MM.1S (cell line): ENCODE measurements around the gene RNF144B.

ENCODE experiments used
- DNase-seq: peaks from one replicate; pipeline ENCODE4 v3.0.0-alpha.2; 2015
- H2AFZ ChIP-seq: fragments of 300-600 bp; sonication (generic); 2 replicates; pipeline ENCODE4 v1.6.0; 2016; ENCODE audit warnings: antibody characterized with exemption, low read length
- H3F3A ChIP-seq: fragments of 300-600 bp; sonication (generic); 2 replicates; pipeline ENCODE4 v1.6.1; 2016; ENCODE audit warnings: mild to moderate bottlenecking, antibody characterized with exemption, low read length, moderate library complexity, mixed read lengths; ENCODE audit not compliant: insufficient read depth
- H3K27ac ChIP-seq: fragments of 300-600 bp; sonication (generic); 2 replicates; pipeline ENCODE4 v1.5.1; 2016; ENCODE audit warnings: mild to moderate bottlenecking, low read length
- H3K27me3 ChIP-seq: fragments of 300-600 bp; sonication (generic); replicated peaks from 2 replicates; pipeline ENCODE4 v1.6.0; 2016; ENCODE audit warnings: low read length; ENCODE audit not compliant: insufficient read depth
- H3K36me3 ChIP-seq: fragments of 300-600 bp; sonication (generic); replicated peaks from 2 replicates; pipeline ENCODE4 v1.6.1; 2016; ENCODE audit warnings: mild to moderate bottlenecking, low read length, mixed read lengths; ENCODE audit not compliant: insufficient read depth
- H3K4me1 ChIP-seq: fragments of 300-600 bp; sonication (generic); 2 replicates; pipeline ENCODE4 v1.6.1; 2016; ENCODE audit warnings: low read length, mixed read lengths
- H3K4me2 ChIP-seq: fragments of 300-600 bp; sonication (generic); 2 replicates; pipeline ENCODE4 v1.6.0; 2016; ENCODE audit warnings: low read depth, low read length
- H3K4me3 ChIP-seq: fragments of 300-600 bp; sonication (generic); 2 replicates; pipeline ENCODE4 v1.5.1; 2016; ENCODE audit warnings: low read length, mixed read lengths
- H3K79me2 ChIP-seq: fragments of 300-600 bp; sonication (generic); 2 replicates; pipeline ENCODE4 v1.6.1; 2016; ENCODE audit warnings: mixed run types, low read length, mixed read lengths
- H3K9ac ChIP-seq: fragments of 300-600 bp; sonication (generic); 2 replicates; pipeline ENCODE4 v1.6.1; 2016; ENCODE audit warnings: low read length, mixed read lengths
- H3K9me2 ChIP-seq: fragments of 300-600 bp; sonication (generic); replicated peaks from 2 replicates; pipeline ENCODE4 v1.6.1; 2016; ENCODE audit warnings: mild to moderate bottlenecking, low read length, mixed read lengths; ENCODE audit not compliant: insufficient read depth
- H3K9me3 ChIP-seq: fragments of 300-600 bp; sonication (generic); replicated peaks from 2 replicates; pipeline ENCODE4 v1.6.1; 2016; ENCODE audit warnings: mild to moderate bottlenecking, low read length, mixed read lengths; ENCODE audit not compliant: insufficient read depth
- H4K20me1 ChIP-seq: fragments of 300-600 bp; sonication (generic); 2 replicates; pipeline ENCODE4 v1.6.1; 2016; ENCODE audit warnings: mild to moderate bottlenecking, low read length, moderate library complexity, mixed read lengths; ENCODE audit not compliant: insufficient read depth
- EZH2 ChIP-seq: fragments of 300-600 bp; sonication (generic); optimal IDR thresholded peaks from 2 replicates; pipeline ENCODE3; 2017; ENCODE audit warnings: low read depth, mild to moderate bottlenecking, antibody characterized with exemption, low read length, mixed read lengths
- EZH2phosphoT487 ChIP-seq: fragments of 300-600 bp; sonication (generic); IDR thresholded peaks from 2 replicates; pipeline ENCODE4 v1.6.1; 2018; ENCODE audit warnings: antibody characterized with exemption, low read length
- TF ChIP-seq, protein P1 (sequence below): fragments of 300-600 bp; sonication (generic); IDR thresholded peaks from 2 replicates; pipeline ENCODE4 v1.5.1; 2016; ENCODE audit warnings: antibody characterized with exemption, low read length, mixed read lengths

Gene RNF144B

DNA sequence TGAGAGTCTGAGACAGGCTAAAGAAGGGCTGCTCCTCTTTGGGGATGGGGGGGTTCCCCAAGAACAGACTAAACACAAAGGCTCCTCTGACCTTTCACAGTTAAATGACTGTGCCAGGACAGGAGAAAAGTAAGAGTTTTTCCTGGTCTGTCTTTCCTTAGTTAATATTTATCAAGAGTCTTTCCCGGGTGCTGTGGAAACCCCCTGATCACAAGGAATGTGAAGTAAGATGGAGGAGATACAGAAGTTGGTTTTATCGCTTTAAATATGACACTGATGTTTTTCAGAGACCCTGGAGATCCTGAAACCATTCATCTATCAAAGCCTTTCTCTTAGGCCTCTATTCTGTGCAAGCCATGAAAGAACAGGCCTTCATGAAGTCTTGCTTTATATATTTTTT is 105.8 kb downstream of the RNF144B start:
- Histone ChIP-seq H3K9me2 (no peaks in the 10 kb centered on the region), H4K20me1 (no peaks in the 10 kb centered on the region), H3K4me2 (no peak overlapping the region), H3F3A (no peaks in the 10 kb centered on the region), H3K36me3 (no peaks in the 10 kb centered on the region), H3K79me2 (no peaks in the 10 kb centered on the region), H3K9ac (no peak overlapping the region), H3K4me1 (no peaks in the 10 kb centered on the region), H2AFZ (no peak overlapping the region), H3K4me3 (no peak overlapping the region), H3K27ac (no peak overlapping the region), H3K9me3 (no peaks in the 10 kb centered on the region), H3K27me3 (no peaks in the 10 kb centered on the region)
- TF ChIP-seq EZH2 (no peak), EZH2phosphoT487 (no peak)
- TF ChIP-seq, protein P1, sequence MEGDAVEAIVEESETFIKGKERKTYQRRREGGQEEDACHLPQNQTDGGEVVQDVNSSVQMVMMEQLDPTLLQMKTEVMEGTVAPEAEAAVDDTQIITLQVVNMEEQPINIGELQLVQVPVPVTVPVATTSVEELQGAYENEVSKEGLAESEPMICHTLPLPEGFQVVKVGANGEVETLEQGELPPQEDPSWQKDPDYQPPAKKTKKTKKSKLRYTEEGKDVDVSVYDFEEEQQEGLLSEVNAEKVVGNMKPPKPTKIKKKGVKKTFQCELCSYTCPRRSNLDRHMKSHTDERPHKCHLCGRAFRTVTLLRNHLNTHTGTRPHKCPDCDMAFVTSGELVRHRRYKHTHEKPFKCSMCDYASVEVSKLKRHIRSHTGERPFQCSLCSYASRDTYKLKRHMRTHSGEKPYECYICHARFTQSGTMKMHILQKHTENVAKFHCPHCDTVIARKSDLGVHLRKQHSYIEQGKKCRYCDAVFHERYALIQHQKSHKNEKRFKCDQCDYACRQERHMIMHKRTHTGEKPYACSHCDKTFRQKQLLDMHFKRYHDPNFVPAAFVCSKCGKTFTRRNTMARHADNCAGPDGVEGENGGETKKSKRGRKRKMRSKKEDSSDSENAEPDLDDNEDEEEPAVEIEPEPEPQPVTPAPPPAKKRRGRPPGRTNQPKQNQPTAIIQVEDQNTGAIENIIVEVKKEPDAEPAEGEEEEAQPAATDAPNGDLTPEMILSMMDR = no peak
- no peak for DNase-seq

DNA sequence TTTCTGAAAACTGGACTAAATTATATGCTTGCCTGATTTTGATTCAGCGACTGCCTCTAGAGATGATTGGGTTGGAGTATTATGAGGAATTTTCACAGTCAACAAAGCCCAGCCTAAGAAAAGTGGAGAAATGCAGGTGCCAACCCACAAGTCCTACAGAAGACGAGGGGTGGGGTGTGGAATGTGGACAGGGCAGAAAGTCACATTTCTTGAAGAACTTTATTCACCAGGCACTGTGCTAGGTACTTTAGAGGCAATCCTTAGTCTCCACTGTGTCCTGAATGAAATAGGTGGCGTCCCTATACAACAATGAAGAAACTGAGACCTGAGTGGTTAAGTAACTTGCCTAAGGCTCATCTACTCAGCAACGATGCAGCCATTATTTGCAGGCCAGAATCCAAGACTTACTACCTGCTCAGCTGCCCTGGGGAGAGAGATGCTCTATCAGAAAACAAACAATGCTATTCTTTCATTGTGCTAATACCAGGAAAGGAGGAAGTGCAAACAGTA is 106.3 kb downstream of the RNF144B start:
- H3K4me2 ChIP-seq = no peak overlapping the region
- TF ChIP-seq, protein P1 = no peak
- no peaks in the 10 kb centered on the region for H3K9me3 ChIP-seq
- no peaks in the 10 kb centered on the region for H4K20me1 ChIP-seq
- no peaks in the 10 kb centered on the region for H3K79me2 ChIP-seq
- H3K9me2 ChIP-seq = no peaks in the 10 kb centered on the region
- H3K4me3 ChIP-seq = no peak overlapping the region
- H2AFZ ChIP-seq = no peak overlapping the region
- no peak overlapping the region for H3K27ac ChIP-seq
- no peaks in the 10 kb centered on the region for H3F3A ChIP-seq
- no peak for DNase-seq
- no peak overlapping the region for H3K9ac ChIP-seq
- H3K4me1 ChIP-seq = no peaks in the 10 kb centered on the region
- H3K36me3 ChIP-seq = no peaks in the 10 kb centered on the region
- H3K27me3 ChIP-seq = no peaks in the 10 kb centered on the region

DNA sequence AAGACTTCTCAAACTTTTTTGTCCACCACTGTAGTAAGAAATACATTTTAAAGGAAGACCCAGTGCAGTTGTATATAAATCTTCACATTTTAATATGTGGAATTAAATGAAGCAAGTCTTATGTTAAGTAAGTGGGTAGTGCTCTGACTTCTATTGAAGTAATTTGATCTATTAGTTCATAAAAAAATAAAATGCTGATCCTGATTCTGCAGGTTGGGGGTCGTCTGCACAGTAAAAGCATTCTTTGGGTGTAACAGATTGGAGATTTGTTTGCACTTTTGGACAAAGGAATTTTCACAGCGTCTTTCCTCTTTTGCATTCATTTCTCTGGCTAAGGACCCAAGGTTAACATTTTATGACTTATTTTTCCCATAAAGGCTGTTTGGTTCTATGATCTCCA is 106.8 kb downstream of the RNF144B start:
- TF ChIP-seq EZH2 (no peak), EZH2phosphoT487 (no peak)
- TF ChIP-seq, protein P1 = no peak
- no peak overlapping the region for H2AFZ ChIP-seq
- H3K9me3 ChIP-seq = no peaks in the 10 kb centered on the region
- no peaks in the 10 kb centered on the region for H3K27me3 ChIP-seq
- no peak overlapping the region for H3K4me3 ChIP-seq
- DNase-seq = no peak
- no peaks in the 10 kb centered on the region for H3K36me3 ChIP-seq
- H3K4me1 ChIP-seq = no peaks in the 10 kb centered on the region
- no peaks in the 10 kb centered on the region for H4K20me1 ChIP-seq
- no peaks in the 10 kb centered on the region for H3K79me2 ChIP-seq
- H3K9ac ChIP-seq = no peak overlapping the region
- no peaks in the 10 kb centered on the region for H3K9me2 ChIP-seq
- H3K27ac ChIP-seq = no peak overlapping the region
- H3F3A ChIP-seq = no peaks in the 10 kb centered on the region
- no peak overlapping the region for H3K4me2 ChIP-seq
